Stimulated activated naive CD8-positive, alpha-beta T cell treated with anti-CD3 and anti-CD28 coated beads, Interleukin-15, amount 100 ng/mL, for 72 hours (primary cell): Measurements from ENCODE around the gene HIF3A.
A peak's percentile ranks its signal among the peaks of the same experiment; 100 is the strongest.

Experiments
- ATAC-seq: fragments of 150-1000 bp; cut with Tn5 transposase; 2 replicates; pipeline ENCODE4 v1.10.0; 2021; ENCODE audit warnings: mild to moderate bottlenecking, moderate library complexity
- DNase-seq, 2 donors: peaks; one replicate each; pipeline ENCODE4 v3.0.0; 2021 to 2022
- H3K27ac Mint-ChIP-seq, 2 donors: one replicate each; pipeline ENCODE4 v1.8.0; 2022; ENCODE audit warnings: mild to moderate bottlenecking in 2 of 2, mixed read lengths in 2 of 2, moderate library complexity in 2 of 2
- H3K27me3 Mint-ChIP-seq: one replicate; pipeline ENCODE4 v1.8.0; 2022; ENCODE audit warnings: mixed read lengths
- H3K4me1 Mint-ChIP-seq: one replicate; pipeline ENCODE4 v1.8.0; 2022; ENCODE audit warnings: mild to moderate bottlenecking, mixed read lengths
- H3K4me3 Mint-ChIP-seq, 2 donors: one replicate each; pipeline ENCODE4 v1.8.0; 2022; ENCODE audit warnings: mild to moderate bottlenecking in 2 of 2, mixed read lengths in 2 of 2, moderate library complexity in 1 of 2
- H3K9me3 Mint-ChIP-seq, 2 donors: one replicate each; pipeline ENCODE4 v1.8.0; 2022; ENCODE audit warnings: mixed read lengths in 2 of 2

The HIF3A gene

DNA sequence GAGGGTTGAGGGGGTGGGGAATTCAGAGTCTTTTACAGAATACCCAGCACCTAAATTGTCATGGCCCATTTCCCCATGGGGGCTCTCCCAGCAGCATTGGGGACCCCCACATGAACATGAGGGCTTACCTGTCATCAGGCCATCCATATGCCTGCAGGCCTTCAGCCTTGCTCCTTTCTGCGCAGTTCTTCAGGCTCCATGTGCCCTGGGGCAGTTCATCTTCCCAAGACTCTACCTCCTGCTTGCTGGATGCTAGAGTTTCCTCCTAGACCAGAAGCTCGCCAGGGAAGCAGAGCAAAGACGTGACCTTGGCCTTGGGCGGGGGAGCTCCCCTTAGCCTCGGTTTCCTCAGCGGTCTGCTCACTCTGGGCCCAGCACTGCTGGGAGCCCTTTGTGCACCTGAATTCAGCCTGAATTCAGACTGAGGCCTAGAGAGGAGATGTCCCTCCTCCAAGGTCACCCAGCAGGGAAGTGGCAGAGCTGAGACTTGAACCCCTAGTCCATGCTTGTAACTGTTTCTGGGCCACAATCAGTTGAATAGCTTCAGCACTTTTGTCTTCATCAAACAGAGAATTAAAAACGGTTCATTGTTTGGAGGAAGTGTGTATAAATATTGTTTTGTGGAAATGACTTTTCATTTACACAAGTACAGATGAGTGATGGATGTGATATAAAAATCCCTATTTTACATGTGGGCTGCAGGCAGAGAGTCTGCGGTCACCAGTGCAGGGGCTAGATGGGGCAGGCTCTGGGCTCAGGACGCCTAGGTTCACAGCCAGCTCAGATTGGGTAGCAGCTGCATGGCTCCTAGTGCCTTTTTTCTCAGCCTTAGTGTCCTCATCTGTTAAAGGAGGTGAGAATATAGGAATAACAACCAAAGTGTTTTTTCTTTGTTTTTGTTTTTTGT is 59.6 kb downstream of the HIF3A start:
- no peaks in the 10 kb centered on the region for H3K27me3 Mint-ChIP-seq
- peak overlapping the region in 1 of 2 donors; percentile 84 for H3K27ac Mint-ChIP-seq
- ATAC-seq, result no peak
- DNase-seq, result no peak
- H3K9me3 Mint-ChIP-seq, result no peaks in the 10 kb centered on the region
- H3K4me3 Mint-ChIP-seq, result no peak overlapping the region
- peaks cover 50% of the 10 kb centered on the region for H3K4me1 Mint-ChIP-seq

DNA sequence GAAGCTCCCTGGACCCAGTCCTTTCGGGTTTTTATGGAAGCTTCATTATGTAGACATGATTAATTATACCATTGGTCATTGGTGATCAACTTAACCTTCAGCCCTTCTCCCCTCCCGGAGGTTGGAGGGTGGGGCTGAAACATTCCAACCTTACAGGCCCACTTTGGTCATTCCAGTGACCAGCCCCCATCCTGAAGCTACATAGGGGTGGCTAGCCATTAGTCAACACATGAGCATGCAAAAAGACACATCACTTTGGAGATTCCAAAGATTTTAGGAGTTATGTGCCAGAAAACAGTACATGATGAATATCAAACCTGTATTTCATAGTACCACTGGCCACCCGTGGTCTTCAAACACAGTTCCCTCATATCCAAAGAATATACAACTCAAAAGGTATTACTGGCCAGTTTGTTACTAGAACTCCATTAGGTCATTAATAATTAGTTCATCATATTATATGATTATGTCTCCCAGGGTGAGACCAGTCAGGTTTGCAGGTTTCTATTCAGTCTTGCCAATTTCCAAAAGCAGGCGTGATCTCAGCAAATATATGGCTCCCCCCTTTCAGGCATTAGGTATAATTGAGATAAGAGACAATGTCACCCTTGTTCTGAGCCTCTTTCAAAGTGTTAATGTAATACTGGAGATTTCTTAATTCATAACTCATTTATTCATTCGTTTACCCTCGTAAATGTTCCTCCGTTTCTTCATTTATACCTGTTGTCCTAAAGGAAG is 61.2 kb downstream of the HIF3A start:
- no peak overlapping the region for H3K4me3 Mint-ChIP-seq
- peak overlapping the region in 1 of 2 donors; percentile 48 for H3K27ac Mint-ChIP-seq
- H3K4me1 Mint-ChIP-seq, result peaks cover 49% of the 10 kb centered on the region
- no peaks in the 10 kb centered on the region for H3K27me3 Mint-ChIP-seq
- H3K9me3 Mint-ChIP-seq, result no peaks in the 10 kb centered on the region
- ATAC-seq, result no peak
- DNase-seq, result no peak

DNA sequence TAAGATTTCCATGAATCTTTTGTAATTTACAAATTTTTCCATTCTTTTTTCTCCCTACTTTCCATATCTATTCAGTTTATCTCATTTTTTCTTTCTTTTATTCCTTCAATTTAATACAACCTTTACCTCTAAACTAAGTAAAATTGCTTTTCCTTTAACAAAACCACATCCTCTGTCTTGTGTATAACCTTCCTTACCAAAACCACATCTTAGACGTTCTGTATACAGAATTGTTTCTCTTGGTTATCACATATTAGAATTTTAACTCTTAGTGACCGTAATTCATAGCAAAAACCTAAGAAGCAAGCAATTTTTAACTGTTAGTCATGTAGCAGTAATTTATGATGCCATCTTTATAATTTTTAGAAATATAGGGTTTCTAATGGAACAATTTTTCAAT is 65.1 kb downstream of the HIF3A start:
- Mint-ChIP-seq H3K9me3 (no peaks in the 10 kb centered on the region), H3K27ac (peak overlapping the region in 1 of 2 donors; percentile 5), H3K4me1 (peaks cover 39% of the 10 kb centered on the region), H3K27me3 (no peaks in the 10 kb centered on the region), H3K4me3 (peak overlapping the region; percentile 44 to 49)
- peak; percentile 80 for ATAC-seq
- DNase-seq, result no peak

DNA sequence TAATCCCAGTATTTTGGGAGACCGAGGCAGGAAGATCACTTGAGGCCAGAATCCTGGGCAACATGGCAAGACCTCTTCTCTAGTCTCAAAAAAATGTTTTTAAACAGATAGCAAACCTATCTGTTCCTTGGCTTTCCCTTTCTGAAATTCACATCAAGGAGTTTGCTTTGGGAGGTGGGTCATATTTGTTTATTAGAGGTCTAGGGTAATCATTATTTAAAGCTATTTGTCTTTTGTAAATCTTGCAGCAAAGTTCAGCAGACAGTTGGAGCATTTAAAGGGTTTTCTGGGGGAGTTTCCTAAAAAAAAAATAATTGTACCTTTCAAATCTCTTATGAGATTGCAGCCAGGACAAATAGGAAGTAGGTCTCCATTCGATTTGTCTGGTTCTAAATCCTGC is 67.5 kb downstream of the HIF3A start:
- no peaks in the 10 kb centered on the region for H3K9me3 Mint-ChIP-seq
- peaks cover 38% of the 10 kb centered on the region for H3K4me1 Mint-ChIP-seq
- ATAC-seq, result no peak
- DNase-seq, result no peak
- H3K4me3 Mint-ChIP-seq, result no peak overlapping the region
- no peaks in the 10 kb centered on the region for H3K27me3 Mint-ChIP-seq
- H3K27ac Mint-ChIP-seq, result no peak overlapping the region

DNA sequence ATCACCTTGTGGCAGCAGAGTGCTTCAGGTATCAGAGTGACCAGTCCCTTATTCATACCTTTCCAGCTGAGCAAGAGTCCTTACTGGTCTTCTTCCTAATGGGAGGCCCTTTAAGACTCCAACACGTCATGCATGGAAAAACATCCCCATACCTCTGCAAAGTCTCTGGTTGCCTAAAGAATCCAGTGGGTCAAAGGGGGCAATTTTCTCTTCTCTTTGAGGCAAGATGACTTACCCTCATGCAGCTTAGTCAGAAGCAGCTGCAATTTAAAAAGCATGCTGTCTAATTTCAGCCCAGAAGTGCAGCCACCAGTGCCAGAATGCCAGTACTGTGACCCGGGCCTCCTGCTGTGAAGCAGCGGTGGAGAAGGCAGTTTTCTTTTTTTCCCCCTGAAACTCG is 68.7 kb downstream of the HIF3A start:
- ATAC-seq, result no peak
- Mint-ChIP-seq H3K4me3 (no peak overlapping the region), H3K27me3 (no peaks in the 10 kb centered on the region), H3K27ac (no peak overlapping the region), H3K9me3 (no peaks in the 10 kb centered on the region), H3K4me1 (peaks cover 44% of the 10 kb centered on the region)
- no peak for DNase-seq

DNA sequence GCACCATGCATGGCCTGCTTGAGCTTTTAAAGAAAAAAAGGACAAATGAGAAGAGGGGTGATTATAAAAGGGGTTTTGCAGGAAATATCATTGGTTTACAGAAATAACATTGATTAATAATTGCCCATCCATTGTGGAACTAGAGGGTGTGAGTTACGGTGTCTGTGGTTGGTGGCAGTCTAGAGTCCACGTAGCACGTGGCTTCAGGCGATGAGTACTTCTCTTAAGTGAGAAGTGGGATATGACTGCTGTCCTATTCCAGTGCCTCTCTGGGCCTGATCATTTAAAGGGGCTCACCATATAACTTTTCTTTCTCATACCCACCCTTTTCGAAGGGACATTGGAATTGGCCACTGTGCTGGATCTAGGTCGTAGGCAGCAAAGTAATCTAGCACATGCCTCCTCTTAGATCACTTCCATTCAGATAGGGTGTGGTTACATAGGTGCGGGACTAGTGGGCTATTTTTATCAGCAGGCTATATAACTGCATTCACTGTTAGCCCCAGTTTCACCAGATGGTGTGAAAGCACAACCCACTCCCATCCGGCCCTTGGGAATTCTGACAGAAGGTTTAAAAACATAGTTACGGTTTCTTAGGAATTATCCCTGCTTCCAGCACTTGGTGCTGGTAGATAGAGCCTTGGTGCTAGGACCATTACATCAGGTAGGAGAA is 69.9 kb downstream of the HIF3A start:
- H3K4me1 Mint-ChIP-seq, result peaks cover 47% of the 10 kb centered on the region
- no peaks in the 10 kb centered on the region for H3K9me3 Mint-ChIP-seq

DNA sequence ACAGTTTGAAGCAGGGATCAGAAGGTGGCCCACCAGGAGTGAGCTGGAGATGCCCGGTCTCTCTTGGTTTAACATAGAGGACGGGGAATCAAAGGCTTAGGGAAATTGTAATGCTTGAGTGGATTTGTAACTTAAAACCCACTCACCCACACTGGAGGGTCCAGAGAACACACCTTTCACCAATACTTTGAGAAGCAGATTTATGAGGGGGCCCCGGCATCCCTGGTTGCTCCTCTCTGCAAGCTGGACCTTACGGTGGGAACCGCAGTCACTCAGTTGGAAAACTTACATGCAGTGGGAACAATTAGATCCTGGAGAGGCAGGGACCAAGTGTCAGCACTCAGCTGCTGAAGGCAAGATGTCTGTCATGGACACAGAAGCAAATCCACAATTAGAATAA is 70.6 kb downstream of the HIF3A start:
- DNase-seq (no peak), ATAC-seq (no peak)
- Mint-ChIP-seq H3K27me3 (no peaks in the 10 kb centered on the region), H3K4me1 (peaks cover 45% of the 10 kb centered on the region), H3K9me3 (no peaks in the 10 kb centered on the region), H3K4me3 (no peak overlapping the region), H3K27ac (no peak overlapping the region)

More for the DNA sequence above, 69.9 kb downstream of the HIF3A start:
- DNase-seq (no peak), ATAC-seq (no peak)
- Mint-ChIP-seq H3K4me3 (no peak overlapping the region), H3K27me3 (no peaks in the 10 kb centered on the region), H3K27ac (no peak overlapping the region)

DNA sequence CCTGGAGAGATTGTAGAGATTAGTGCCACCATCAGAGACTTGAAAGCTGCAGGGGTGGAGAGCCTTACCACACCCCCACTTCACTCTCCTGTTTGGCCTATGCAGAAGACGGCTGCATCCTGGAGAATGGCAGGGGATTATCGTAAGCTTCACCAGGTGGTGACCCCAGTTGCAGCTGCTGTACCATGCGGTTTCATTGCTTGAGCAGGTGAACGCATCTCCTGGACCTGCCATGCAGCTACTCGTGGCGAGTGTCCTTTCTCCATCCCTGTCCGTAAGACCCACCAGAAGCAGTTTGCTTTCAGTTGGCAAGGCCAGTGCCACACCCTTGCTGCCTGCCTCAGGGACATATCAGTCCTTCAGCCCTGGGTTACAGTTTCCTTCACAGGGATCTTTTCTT is 71.3 kb downstream of the HIF3A start:
- DNase-seq, result no peak
- Mint-ChIP-seq H3K4me1 (peaks cover 45% of the 10 kb centered on the region), H3K27ac (no peak overlapping the region), H3K27me3 (no peaks in the 10 kb centered on the region), H3K9me3 (no peaks in the 10 kb centered on the region), H3K4me3 (no peak overlapping the region)
- ATAC-seq, result no peak

DNA sequence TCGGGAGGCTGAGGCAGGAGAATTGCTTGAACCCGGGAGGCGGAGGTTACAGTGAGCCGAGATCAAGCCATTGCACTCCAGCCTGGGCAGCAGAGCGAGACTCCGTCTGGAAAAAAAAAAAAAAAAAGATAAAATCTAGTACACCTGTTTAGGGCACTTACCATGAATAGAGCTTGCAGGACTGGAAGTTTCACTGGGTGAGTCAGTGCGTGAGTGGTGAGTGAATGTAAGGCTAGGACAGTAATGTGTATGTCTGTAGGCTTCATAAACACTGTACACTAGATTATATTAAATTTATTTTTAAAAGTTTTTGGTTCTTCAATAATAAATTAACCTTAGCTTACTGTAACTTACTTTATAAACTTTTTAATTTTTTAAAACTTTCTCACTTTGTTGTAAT is 73.0 kb downstream of the HIF3A start:
- no peaks in the 10 kb centered on the region for H3K9me3 Mint-ChIP-seq
- H3K4me3 Mint-ChIP-seq, result no peak overlapping the region
- H3K27ac Mint-ChIP-seq, result no peak overlapping the region
- ATAC-seq (no peak), DNase-seq (no peak)
- no peaks in the 10 kb centered on the region for H3K27me3 Mint-ChIP-seq
- H3K4me1 Mint-ChIP-seq, result peaks cover 39% of the 10 kb centered on the region

DNA sequence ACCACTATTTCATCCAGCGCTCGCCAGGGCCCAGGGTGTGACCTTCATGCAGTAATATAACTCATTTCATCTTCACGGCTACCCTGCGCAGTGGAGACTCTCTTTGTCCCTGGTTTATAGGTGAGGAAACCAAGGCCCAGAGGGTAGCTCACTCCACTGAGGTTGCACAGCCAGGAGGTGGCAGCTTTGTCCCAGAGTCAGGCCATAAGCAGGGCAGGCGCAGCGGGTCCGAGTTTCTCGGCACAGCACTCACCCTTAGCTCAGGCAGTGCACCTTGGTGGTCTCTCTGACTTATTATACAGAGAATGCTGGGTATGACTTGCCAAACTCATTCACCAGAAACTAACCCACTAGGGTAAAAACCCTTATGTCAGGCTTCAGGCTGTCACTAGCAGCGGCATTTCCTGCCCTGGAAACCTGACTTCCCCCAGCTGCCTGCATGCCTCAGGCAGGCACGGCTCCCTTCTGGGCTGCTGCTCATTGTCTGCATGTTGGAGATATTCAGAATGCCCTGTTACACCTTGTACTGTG is 74.6 kb downstream of the HIF3A start:
- Mint-ChIP-seq H3K9me3 (no peaks in the 10 kb centered on the region), H3K27me3 (no peaks in the 10 kb centered on the region), H3K27ac (peak overlapping the region in 1 of 2 donors; percentile 35), H3K4me1 (peaks cover 31% of the 10 kb centered on the region), H3K4me3 (no peak overlapping the region)
- DNase-seq, result no peak
- ATAC-seq, result peak; percentile 81

DNA sequence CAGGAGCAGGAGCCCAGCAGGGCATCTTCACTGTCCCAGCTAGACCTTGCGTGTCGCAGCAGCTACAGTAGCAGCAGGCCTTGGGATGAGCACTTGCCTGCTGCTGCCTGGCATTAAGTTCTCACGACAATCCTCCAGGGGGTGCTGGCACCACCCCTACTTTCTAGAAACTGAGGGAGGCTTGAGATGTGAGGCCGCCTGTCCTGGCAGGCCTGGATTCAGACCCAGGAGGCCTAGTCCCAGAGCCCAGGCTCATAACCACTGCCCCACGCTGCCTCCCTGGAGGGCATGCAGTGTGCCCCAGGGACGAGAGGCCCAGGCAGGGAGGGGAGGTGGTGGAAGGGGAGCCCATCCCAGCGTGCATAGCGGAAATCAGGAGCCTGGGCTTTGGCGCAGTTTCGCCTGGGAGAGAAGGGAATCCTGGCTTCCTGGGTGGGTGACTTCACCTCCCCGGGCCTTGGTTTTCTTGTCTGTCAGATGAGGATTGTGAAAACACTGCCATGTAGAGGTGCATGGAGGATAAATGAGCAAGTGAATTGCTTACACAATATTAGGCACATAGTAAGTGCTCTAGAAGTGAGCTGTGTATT is 76.2 kb downstream of the HIF3A start:
- H3K27me3 Mint-ChIP-seq, result no peaks in the 10 kb centered on the region
- H3K27ac Mint-ChIP-seq, result peak overlapping the region; percentile 13 to 57
- no peak overlapping the region for H3K4me3 Mint-ChIP-seq
- DNase-seq, result no peak
- H3K4me1 Mint-ChIP-seq, result peaks cover 29% of the 10 kb centered on the region
- no peaks in the 10 kb centered on the region for H3K9me3 Mint-ChIP-seq
- no peak for ATAC-seq

DNA sequence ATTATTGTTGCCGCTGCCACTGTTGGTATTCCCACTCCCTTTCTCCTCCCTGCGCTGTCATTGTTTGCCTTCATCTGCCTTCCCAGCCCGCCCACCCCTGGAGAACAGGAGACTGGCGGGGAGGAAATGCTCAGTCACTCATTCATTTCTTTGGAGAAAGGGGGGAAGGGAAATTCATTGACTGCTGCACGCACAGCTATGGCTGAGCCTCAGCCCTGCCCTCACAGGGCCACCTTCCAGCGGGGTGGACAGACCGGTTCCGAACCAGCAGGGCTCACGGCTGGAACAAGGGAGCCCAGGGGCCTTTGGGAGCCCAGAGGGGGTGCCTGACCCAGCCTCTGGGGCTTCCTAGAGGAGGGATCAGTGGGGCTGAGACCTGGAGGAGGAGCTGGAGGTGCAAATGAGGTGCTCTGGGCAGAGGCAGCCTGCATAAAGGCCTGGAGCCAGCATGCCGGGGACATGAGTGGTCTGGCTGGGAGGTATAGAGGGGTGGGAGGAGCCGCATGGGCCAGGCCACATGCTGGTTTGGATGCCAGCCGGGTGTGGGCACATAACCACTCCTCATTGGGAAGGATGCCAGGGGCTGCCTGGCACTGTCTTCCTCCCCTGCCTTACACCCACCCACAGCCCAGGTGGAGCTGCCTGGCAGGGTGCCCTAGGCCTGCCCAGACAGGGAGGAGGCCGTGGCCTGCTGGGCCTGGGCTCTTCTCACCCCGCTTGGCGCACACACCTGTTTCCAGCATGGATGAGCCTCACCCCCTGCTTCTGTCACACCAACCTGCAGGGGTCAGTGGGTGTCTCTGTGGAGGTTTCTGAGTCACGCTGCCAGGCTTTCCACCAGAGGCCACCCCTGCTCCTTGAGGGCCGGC is 76.9 kb downstream of the HIF3A start:
- ATAC-seq (no peak), DNase-seq (no peak)

DNA sequence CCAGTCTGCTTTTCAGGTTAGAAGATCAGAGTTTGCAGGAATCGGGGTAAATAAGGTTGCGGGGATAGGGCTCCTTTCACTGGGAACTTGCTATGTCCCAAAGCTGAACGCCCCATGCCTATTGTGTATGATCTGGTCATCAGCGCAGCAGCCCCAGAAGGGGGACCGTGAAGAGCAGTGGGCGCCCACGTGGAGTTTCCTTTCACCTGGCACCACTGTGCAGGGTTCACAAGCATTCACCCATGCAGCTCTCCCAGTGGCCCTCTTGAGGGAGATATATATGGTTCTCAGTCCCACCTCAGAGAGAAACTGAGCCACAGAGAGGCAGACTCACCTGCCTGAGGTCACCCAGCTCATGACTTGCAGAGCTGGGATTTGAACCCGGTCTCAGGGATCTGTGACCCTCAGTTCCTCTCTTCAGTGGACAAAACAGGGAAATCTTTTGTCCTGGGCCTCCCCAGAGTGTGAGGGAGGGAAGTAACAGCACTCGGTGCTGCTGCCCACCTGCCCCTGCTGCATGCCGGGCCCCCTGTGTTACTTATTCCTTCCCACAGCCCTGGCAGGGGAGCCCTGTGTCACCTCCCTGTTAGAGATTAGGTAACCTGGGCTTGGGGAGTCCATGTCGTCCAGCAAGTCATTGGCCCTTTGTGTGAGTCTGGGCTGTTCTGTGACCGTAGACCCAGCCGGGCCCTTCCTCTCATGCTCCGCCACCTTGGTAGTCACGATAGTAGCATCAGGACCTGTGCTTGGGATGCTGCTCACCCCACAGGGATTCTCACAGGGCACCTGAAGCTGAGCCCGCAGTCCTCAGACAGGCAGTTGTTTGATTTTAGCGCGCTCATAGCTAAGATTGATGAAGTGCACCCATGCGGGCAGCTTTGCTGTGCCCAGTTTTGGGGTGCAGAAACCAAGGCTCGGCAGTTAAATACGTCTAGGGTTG is 78.0 kb downstream of the HIF3A start:
- H3K27ac Mint-ChIP-seq, result no peak overlapping the region
- no peak for ATAC-seq

More for the DNA sequence above, 76.9 kb downstream of the HIF3A start:
- H3K4me1 Mint-ChIP-seq, result peaks cover 28% of the 10 kb centered on the region
- H3K4me3 Mint-ChIP-seq, result no peak overlapping the region
- H3K27ac Mint-ChIP-seq, result peak overlapping the region in 1 of 2 donors; percentile 74
- no peaks in the 10 kb centered on the region for H3K27me3 Mint-ChIP-seq
- H3K9me3 Mint-ChIP-seq, result no peaks in the 10 kb centered on the region

More for the DNA sequence above, 78.0 kb downstream of the HIF3A start:
- no peak for DNase-seq
- Mint-ChIP-seq H3K27me3 (no peaks in the 10 kb centered on the region), H3K4me3 (no peak overlapping the region), H3K9me3 (no peaks in the 10 kb centered on the region), H3K4me1 (peaks cover 19% of the 10 kb centered on the region)
